OCI-LY7 (cell line): ENCODE data around the gene FRMD3. TPM values are rescaled to one million over a fixed set of nuclear protein-coding genes. Genes with fewer than 3 reads are reported as not detected.

Experiments
- BruUV-seq: library from RNA; stranded (reverse); fragments of 400-500 nt; replicated peaks from 2 replicates; lab custom pipeline; 2021; lab: Mats Ljungman, UMichigan
- CTCF ChIA-PET: fragments of 300-600 bp; sonication (Branson Sonifier 250); formaldehyde crosslinking; loops from one replicate; lab custom pipeline; 2022; ENCODE audit warnings: antibody characterized with exemption; ENCODE audit not compliant: unreplicated experiment; lab: Charles Lee
- POLR2A ChIA-PET: fragments of 300-600 bp; sonication (Branson Sonifier 250); formaldehyde crosslinking; loops from one replicate; lab custom pipeline; 2022; ENCODE audit warnings: antibody characterized with exemption; lab: Charles Lee
- DNase-seq: peaks from one replicate; pipeline ENCODE4 v3.0.0-alpha.2; 2015; ENCODE audit warnings: low spot score
- H2AFZ ChIP-seq: fragments of 200-600 bp; sonication (generic), shearing (Covaris generic); 2 replicates; pipeline ENCODE4 v1.6.1; 2014; ENCODE audit warnings: mild to moderate bottlenecking, antibody characterized with exemption, low read length, moderate library complexity
- H3K27ac ChIP-seq: fragments of 200-600 bp; sonication (generic); 2 replicates; pipeline ENCODE4 v1.5.1; 2014; ENCODE audit warnings: mixed run types, low read depth, mild to moderate bottlenecking, moderate library complexity, low read length, inconsistent platforms; ENCODE audit not compliant: poor library complexity, severe bottlenecking
- H3K36me3 ChIP-seq: fragments of 200-600 bp; sonication (generic); 2 replicates; pipeline ENCODE4 v1.6.1; 2014; ENCODE audit warnings: mild to moderate bottlenecking, antibody characterized with exemption, low read length, moderate library complexity, mixed read lengths; ENCODE audit not compliant: insufficient read depth
- H3K4me1 ChIP-seq: fragments of 200-600 bp; sonication (generic); 2 replicates; pipeline ENCODE4 v1.5.1; 2014; ENCODE audit warnings: mild to moderate bottlenecking, low read length; ENCODE audit not compliant: insufficient read depth, poor library complexity, severe bottlenecking
- H3K4me2 ChIP-seq: fragments of 200-600 bp; sonication (generic); 2 replicates; pipeline ENCODE4 v1.6.1; 2014; ENCODE audit warnings: mild to moderate bottlenecking, low read length
- H3K4me3 ChIP-seq: fragments of 200-600 bp; sonication (generic); 2 replicates; pipeline ENCODE4 v1.5.1; 2014; ENCODE audit warnings: mild to moderate bottlenecking, low read depth, low read length; ENCODE audit not compliant: poor library complexity, severe bottlenecking
- H3K79me2 ChIP-seq: fragments of 200-600 bp; sonication (generic); 2 replicates; pipeline ENCODE4 v1.6.1; 2016; ENCODE audit warnings: low read depth, mild to moderate bottlenecking, low read length, moderate library complexity, mixed read lengths; ENCODE audit not compliant: insufficient read depth
- H3K9me2 ChIP-seq: fragments of 200-600 bp; sonication (generic); 2 replicates; pipeline ENCODE4 v1.6.1; 2016; ENCODE audit warnings: mild to moderate bottlenecking, low read length, mixed read lengths; ENCODE audit not compliant: insufficient read depth
- H3K9me3 ChIP-seq: fragments of 200-600 bp; sonication (generic); 2 replicates; pipeline ENCODE4 v1.6.1; 2014; ENCODE audit warnings: mild to moderate bottlenecking, mixed run types, low read length, mixed read lengths
- H4K20me1 ChIP-seq: fragments of 200-600 bp; sonication (generic); 2 replicates; pipeline ENCODE4 v1.6.1; 2014; ENCODE audit warnings: mild to moderate bottlenecking, antibody characterized with exemption, low read length, moderate library complexity, mixed read lengths; ENCODE audit not compliant: insufficient read depth
- EZH2phosphoT487 ChIP-seq: fragments of 200-600 bp; sonication (generic); IDR thresholded peaks from 2 replicates; pipeline ENCODE4 v1.6.1; 2018; ENCODE audit warnings: low read depth, borderline replicate concordance, mild to moderate bottlenecking, mixed run types, antibody characterized with exemption, low read length, moderate library complexity, mixed read lengths
- intact Hi-C: fragments of 100-400 bp; cut with micrococcal nuclease; formaldehyde crosslinking; loops from one replicate; pipeline ENCODE4 v1.10.0; 2022; ENCODE audit not compliant: unreplicated experiment
- total RNA-seq, 2 experiments: library from RNA; depleted of rRNA in 1 of 2; stranded (reverse); fragments of >200 nt in 1 of 2; shearing (Covaris generic) in 1 of 2; gene quantifications; 2 replicates each; pipeline ENCODE4 v1.2.3, GENCODE V29; 2014 to 2022
- TF ChIP-seq, protein P1 (sequence below): fragments of 200-600 bp; sonication (generic); conservative IDR thresholded peaks from 2 replicates; pipeline ENCODE4 v1.5.1; 2014; ENCODE audit warnings: mild to moderate bottlenecking, antibody characterized with exemption, low read length, moderate library complexity, mixed read lengths

Gene FRMD3
- total RNA-seq, 2 experiments from 2014 or later = 0.48 to 1.4 TPM

DNA sequence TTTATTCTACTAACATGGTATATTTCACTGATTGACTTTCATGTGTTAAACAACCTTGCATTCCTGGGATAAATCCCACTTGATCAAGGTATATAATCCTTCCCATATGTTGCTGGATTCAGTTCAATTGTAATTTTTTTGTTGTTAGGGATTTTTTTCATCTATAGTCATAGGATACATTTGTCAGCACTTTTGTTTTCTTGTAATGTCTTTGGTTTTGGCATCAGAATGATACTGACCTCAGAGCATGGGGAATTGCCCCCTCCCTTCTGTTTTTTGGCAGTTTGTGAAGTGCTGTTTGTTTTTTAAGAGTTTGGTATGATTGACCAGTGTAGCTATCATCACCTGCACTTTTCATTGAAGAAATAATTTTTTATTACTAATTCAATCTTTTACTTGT is 298.5 kb downstream of the FRMD3 start:
- no peak for TF ChIP-seq EZH2phosphoT487
- TF ChIP-seq, protein P1, sequence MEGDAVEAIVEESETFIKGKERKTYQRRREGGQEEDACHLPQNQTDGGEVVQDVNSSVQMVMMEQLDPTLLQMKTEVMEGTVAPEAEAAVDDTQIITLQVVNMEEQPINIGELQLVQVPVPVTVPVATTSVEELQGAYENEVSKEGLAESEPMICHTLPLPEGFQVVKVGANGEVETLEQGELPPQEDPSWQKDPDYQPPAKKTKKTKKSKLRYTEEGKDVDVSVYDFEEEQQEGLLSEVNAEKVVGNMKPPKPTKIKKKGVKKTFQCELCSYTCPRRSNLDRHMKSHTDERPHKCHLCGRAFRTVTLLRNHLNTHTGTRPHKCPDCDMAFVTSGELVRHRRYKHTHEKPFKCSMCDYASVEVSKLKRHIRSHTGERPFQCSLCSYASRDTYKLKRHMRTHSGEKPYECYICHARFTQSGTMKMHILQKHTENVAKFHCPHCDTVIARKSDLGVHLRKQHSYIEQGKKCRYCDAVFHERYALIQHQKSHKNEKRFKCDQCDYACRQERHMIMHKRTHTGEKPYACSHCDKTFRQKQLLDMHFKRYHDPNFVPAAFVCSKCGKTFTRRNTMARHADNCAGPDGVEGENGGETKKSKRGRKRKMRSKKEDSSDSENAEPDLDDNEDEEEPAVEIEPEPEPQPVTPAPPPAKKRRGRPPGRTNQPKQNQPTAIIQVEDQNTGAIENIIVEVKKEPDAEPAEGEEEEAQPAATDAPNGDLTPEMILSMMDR = no peak
- intact Hi-C loops = no loop called here
- Histone ChIP-seq H3K79me2 (no peaks in the 10 kb centered on the region), H3K4me2 (no peak overlapping the region), H4K20me1 (no peaks in the 10 kb centered on the region), H3K9me2 (no peaks in the 10 kb centered on the region), H3K9me3 (no peaks in the 10 kb centered on the region), H3K36me3 (no peaks in the 10 kb centered on the region), H2AFZ (no peak overlapping the region), H3K4me1 (no peaks in the 10 kb centered on the region), H3K27ac (no peak overlapping the region), H3K4me3 (no peak overlapping the region)
- ChIA-PET CTCF (no interaction called here), POLR2A (interaction anchor here (0.7 kb wide), 1 partner anchor 444 kb away, joined by 3 read pairs; no protein-coding TSS in a partner anchor)
- no peak for DNase-seq
- no TSS peak for BruUV-seq

DNA sequence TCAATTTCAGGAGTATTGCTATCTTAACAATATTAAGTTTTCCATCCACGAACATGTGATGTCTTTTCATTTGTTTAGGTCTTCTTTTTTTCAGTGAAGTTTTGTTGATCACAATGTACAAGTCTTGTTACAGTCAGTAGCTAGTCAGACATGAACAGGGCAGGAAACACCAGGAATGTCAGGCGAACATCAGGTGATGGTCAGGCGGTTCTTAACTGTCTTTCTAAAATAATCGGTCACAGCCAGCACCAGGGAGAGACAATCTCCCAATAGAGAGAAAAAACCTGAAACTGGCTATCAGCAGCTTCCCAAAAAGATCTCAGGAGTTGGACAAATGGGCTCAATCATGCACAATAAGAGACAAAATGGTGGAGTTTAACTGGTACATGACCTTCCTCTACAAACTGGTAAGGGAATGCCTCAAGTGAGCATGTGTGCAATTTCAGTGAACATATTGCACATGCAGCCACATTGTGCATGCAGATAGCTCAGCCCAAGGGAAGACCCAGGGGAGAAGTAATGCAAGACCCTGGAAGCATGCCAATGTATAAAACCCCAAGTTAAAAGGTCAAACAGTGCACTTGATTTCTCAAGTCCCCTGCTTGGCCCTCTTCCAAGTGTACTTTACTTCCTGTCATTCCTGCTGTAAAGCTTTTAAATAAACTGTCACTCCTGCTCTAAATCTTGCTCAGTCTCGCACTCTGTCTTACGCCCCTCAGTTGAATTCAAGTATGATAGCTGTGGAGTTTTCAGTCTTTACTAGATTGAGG is 299.1 kb downstream of the FRMD3 start:
- intact Hi-C loops = no loop called here
- no peak overlapping the region for H3K4me2 ChIP-seq
- no peaks in the 10 kb centered on the region for H3K79me2 ChIP-seq
- ChIA-PET POLR2A (interaction anchor here (0.7 kb wide), 1 partner anchor 97 kb away, joined by 3 read pairs; no protein-coding TSS in a partner anchor), CTCF (no interaction called here)
- H4K20me1 ChIP-seq = no peaks in the 10 kb centered on the region
- H3K4me1 ChIP-seq = no peaks in the 10 kb centered on the region
- no peaks in the 10 kb centered on the region for H3K9me2 ChIP-seq
- BruUV-seq = no TSS peak
- no peaks in the 10 kb centered on the region for H3K36me3 ChIP-seq
- H3K9me3 ChIP-seq = no peaks in the 10 kb centered on the region
- H2AFZ ChIP-seq = no peak overlapping the region
- no peak overlapping the region for H3K27ac ChIP-seq
- TF ChIP-seq, protein P1 = no peak
- H3K4me3 ChIP-seq = no peak overlapping the region
- no peak for DNase-seq

DNA sequence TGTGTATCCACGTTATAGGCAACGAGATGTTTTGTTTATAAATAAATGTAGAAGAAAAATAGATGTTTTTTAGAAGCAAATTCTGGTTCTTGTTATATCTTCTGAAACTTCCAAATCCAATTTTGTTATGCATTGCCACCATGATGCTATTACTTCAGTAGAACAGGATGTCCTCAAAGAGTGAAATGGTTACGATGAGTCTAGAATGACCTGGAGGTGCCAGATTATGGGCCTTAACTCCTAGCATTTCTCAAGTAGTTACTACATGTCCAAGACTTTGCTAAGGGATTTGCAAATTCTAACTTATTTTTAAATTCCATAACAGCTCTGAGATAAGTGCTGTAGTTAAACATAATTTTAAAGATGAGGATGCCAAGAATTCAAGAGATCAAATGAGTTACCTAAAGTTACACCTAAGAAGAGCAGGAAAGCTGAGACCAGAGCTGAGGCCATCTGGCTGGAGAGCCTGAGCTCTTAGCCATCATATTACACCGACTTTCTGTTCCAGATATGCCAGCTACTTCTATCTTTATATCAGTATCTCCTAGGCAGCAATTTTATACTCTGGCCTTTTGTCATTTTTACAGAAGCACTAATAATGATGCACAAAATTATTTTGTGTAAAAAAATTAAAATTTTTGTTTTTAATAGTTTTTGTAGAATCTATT is 302.0 kb downstream of the FRMD3 start:
- no peaks in the 10 kb centered on the region for H3K4me1 ChIP-seq
- no peak for DNase-seq
- TF ChIP-seq, protein P1 = no peak
- no peak for TF ChIP-seq EZH2phosphoT487
- CTCF ChIA-PET = no interaction called here
- H3K4me2 ChIP-seq = no peak overlapping the region
- no peak overlapping the region for H2AFZ ChIP-seq
- H3K4me3 ChIP-seq = no peak overlapping the region
- intact Hi-C loops = no loop called here
- POLR2A ChIA-PET = no interaction called here
- no peaks in the 10 kb centered on the region for H3K79me2 ChIP-seq
- no TSS peak for BruUV-seq
- no peaks in the 10 kb centered on the region for H3K9me2 ChIP-seq
- no peaks in the 10 kb centered on the region for H4K20me1 ChIP-seq
- H3K27ac ChIP-seq = no peak overlapping the region
- H3K9me3 ChIP-seq = no peaks in the 10 kb centered on the region
- H3K36me3 ChIP-seq = no peaks in the 10 kb centered on the region
